Bladder microvascular endothelial cell (primary cell): Measurements from ENCODE around the gene CLASRP. TPM values are rescaled to one million over a fixed set of nuclear protein-coding genes. Genes with fewer than 3 reads are reported as not detected.

Source experiments
- total RNA-seq: library from RNA; depleted of rRNA; stranded (reverse); fragments of >200 nt; gene quantifications from 2 replicates; pipeline ENCODE4 v1.2.3, GENCODE V29; 2014

The CLASRP gene
- total RNA-seq, result 5.8 and 20.6 TPM in 2 replicates

DNA sequence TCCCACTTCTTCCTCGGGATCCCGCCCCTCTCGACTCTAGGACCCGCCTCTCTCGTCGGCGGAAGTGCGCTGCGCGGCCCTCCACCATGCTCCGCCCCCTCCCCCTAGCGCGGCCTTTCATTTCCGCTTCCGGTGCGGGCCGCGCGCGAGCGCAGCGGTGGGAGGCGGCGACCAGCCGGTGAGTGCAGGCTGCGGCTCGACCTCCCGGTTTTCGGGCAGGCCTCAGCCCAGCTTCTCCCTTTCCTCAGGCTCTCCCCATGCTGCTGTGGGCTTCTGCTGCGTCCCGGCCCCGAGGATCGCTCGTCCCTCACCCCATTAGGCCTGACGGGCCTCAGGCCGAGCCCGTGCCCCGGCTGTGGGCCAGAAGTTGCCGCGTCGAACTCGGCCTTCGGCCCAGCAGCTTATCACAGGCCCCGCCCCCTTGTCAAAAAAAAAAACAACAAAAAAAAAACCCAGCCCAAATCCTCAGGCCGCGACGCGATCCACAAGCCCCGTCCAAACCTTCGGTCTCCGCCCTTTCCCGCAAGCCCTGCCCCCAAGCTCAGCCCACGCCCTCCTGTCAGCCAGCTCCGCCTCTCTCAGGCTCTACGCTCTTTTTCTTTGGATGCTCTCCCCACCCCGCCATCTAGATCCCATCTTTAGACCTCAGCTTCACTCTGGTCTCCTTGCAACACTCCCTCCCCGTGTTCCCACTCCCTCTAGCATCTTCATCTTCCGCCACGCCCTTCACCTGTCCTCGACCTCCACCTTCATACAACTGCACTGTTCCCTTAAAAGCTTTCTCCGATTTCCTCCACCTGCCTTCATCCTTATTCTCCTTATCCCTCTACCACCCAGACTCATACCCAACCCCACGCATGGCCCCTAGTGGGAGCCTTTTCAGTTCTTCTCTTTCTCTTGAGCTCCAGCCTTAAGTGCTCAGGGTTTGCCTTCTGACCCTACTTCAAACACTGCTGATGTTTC is at the start of gene CLASRP:
Gene CLASRP (plus strand): TSS at position 115 of the 963 bp plus-strand sequence. CDS start 1,168 bp downstream, outside the sequence.

GRCh38 chr19:45001087-45001739 is 37.6 kb upstream of the CLASRP start, which contains the start of gene RELB:
Gene RELB, plus strand, starts transcription at chr19:45001464. Its CDS starts 116 bp downstream, at chr19:45001580.

DNA sequence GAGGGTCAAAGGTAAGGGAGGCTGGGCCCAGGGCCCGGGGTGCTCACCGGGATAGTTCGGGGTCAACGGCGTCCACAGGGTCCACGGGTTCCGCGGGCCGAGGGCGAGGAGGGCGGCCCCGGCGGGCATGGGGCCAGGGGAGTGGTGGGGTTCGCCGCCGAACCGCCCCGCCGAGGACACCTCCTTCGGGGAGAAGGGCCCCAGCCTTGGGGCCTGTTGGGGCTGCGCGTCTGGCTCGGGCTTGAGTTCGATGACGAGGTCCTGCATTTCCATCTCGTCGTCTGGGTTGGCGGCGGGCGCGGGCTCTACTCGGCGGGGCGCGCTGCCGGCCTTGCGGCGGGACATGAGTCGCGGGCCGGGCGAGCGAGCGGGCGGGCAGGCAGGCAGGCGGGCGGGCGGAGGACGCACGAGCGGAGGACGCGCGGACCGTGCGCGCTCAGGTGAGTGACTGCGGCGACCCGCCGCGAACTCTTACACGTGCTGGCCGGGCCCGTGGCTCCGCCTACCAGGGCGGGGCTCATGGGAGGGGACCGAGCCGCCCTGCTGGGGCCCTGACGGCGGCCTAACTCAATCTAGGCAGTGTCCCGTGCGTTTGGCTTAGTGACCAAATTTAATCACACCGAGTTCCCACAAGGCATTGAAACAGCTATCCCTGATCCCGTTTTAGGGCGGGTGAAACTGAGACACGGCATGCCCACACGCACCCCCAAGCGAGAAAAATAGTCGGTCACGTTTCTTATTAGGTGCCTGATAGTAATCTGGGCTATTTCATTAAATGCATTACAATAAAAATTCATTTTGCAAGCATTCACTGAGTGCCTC is 37.4 kb downstream of the CLASRP start, which contains the start of gene ZNF296:
Gene ZNF296 (minus strand): TSS at position 450 of the 822 bp plus-strand sequence. CDS start 105 bp downstream, at position 345.

GRCh38 chr19:45079063-45079910 is 40.4 kb downstream of the CLASRP start, which contains the start of gene GEMIN7:
Gene GEMIN7, plus strand, starts transcription at chr19:45079260. Its CDS starts 10,855 bp downstream, at chr19:45090115.

DNA sequence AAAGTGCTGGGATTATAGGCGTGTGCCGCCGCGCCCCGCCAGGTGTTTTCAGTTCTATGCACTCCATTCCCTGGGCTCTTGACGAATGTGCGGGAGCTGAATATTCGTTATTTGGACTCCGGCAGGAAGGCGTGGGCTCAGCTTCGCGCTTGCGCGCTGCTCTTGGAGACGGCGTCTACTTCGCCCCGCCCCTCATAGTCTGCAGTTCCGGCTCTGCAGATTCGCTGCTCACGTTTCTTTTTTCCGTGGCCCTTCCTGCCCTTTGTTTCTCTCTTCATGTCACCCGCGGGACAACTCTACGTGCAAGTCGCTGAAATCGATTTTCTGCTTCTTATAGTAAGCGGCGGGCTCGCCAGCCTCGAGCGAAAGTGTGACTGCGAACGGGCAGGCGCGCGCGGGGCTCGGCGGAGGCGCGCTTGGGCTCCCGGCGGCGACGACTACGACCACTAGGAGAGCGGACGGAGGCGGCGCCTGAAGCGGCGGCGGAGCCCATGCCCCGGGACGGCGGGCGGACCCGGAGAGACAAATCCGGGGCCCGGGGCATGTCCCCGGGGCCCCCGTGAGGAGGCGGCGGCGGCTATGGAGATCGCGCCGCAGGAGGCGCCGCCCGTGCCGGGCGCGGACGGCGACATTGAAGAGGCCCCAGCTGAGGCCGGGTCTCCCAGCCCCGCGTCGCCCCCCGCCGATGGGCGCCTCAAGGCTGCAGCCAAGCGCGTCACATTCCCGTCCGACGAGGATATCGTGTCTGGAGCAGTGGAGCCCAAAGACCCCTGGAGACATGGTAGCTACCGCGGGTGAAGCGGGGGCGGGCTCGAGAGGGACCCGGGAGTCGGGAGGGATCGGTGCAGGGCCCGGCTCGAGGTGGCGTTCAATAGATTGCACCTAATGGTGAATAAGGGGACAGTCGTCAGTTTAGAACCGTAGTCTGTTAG is 54.2 kb downstream of the CLASRP start, which contains the start of gene PPP1R37:
Gene PPP1R37 (plus strand): TSS at position 433 of the 932 bp plus-strand sequence. CDS start 147 bp downstream, at position 580.

Other genes with a start within 250 kb of the CLASRP start
- gene BCAM, start 229.9 kb upstream of the CLASRP start, total RNA-seq, result 24.4 and 65.4 TPM in 2 replicates
- gene NECTIN2, start 192.7 kb upstream of the CLASRP start, total RNA-seq, result 115 and 167 TPM in 2 replicates
- gene TOMM40, start 147.8 kb upstream of the CLASRP start, total RNA-seq, result 40.5 and 54.6 TPM in 2 replicates
- gene APOE, start 133.2 kb upstream of the CLASRP start, total RNA-seq, result 2.4 and 3.8 TPM in 2 replicates
- 0.31 and 1.5 TPM in 2 replicates for gene APOC1, start 124.4 kb upstream of the CLASRP start, total RNA-seq
- not detected in 2 replicates for gene APOC4, start 96.8 kb upstream of the CLASRP start, total RNA-seq
- gene APOC2, start 93.0 kb upstream of the CLASRP start, total RNA-seq, result not detected in 2 replicates
- gene CLPTM1, start 83.7 kb upstream of the CLASRP start, total RNA-seq, result 30.1 and 60.6 TPM in 2 replicates
- gene RELB, start 37.6 kb upstream of the CLASRP start, total RNA-seq, result 7.9 and 21.5 TPM in 2 replicates
- 0.13 and 0.16 TPM in 2 replicates for gene ZNF296, start 37.4 kb downstream of the CLASRP start, total RNA-seq
- 14.2 and 22.5 TPM in 2 replicates for gene GEMIN7, start 40.2 kb downstream of the CLASRP start, total RNA-seq
- gene PPP1R37, start 54.1 kb downstream of the CLASRP start, total RNA-seq, result 18.1 and 24.4 TPM in 2 replicates
- under 0.01 and 0.13 TPM in 2 replicates for gene NKPD1, start 121.9 kb downstream of the CLASRP start, total RNA-seq
- gene TRAPPC6A, start 139.2 kb downstream of the CLASRP start, total RNA-seq, result 14.4 and 16.2 TPM in 2 replicates
- 2.6 and 3.6 TPM in 2 replicates for gene BLOC1S3, start 139.7 kb downstream of the CLASRP start, total RNA-seq
- gene EXOC3L2, start 206.4 kb downstream of the CLASRP start, total RNA-seq, result 0.69 and 3.4 TPM in 2 replicates
- gene MARK4, start 212.2 kb downstream of the CLASRP start, total RNA-seq, result 8.1 and 43.0 TPM in 2 replicates